HG02840 (cell line): ENCODE measurements around the gene RASSF1.

Experiments
- ATAC-seq: cut with Tn5 transposase; IDR thresholded peaks from one replicate; pipeline ENCODE4 v1.9.1; 2021; ENCODE audit warnings: mild to moderate bottlenecking, moderate library complexity, moderate number of reproducible peaks; ENCODE audit not compliant: unreplicated experiment, low FRiP score

RASSF1 gene

DNA sequence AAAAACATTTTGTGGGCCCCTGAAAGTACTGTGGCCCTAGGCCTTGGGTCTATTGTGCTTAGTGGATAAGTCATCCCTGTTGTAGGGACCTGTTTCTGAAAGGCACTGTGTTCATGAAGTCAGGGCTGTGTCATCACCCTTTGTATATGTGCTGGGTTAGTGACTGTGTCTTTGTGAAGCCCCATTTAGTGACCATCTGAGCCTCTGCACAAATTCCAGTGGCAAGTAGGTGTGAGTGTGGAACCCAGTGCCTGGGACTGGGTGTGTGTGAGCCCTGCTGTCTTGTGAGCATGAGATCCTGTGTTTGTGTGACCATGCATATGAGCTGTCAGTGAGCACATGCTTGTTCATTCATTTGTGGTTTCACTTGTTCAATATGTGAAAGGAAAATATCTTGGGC, 36.0 kb downstream of the RASSF1 start:
- no peak for ATAC-seq

DNA sequence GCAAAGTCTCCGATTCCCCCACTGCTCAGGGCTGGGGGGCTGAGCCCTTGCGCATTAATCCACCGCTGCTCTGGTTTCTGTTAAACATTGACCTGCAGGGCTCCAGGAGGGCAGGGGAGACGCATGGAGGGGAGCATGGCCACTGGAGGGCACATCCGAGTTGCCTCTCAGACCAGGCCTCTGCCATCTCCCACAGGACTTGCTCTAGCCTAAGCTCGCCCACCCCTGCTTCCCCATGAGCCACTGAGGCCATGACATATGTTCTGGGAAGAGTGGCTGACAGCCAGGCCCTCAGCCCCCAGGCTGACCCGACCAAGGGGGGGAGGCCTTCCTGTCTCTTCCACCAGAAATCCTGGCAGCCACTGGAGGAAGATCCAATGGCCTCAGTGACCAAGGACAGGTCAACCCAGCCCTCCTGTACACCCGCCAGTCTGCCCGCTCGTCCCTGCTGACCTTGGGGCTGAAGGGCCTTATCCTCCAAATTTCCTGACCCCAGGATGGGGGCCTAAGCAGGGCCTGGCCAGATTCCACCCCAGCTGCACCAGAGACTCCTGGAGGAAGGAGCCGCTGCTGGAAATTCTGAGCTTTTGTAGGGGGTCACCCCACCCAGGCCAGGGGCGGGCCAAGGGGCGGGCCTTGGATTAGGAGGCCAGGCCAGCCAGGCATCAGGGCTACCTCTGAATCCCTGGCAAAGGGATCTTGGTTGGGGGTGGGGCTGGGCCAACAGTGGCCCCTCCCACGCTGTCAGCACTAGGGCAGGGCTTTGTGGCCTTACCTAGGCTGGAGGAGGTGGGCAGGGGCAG, 37.4 kb downstream of the RASSF1 start, which contains the start of gene HYAL1:
Gene HYAL1 (minus strand): TSS at position 562 of the 803 bp plus-strand sequence. CDS start 618 bp downstream, outside the sequence.
- no peak for ATAC-seq

DNA sequence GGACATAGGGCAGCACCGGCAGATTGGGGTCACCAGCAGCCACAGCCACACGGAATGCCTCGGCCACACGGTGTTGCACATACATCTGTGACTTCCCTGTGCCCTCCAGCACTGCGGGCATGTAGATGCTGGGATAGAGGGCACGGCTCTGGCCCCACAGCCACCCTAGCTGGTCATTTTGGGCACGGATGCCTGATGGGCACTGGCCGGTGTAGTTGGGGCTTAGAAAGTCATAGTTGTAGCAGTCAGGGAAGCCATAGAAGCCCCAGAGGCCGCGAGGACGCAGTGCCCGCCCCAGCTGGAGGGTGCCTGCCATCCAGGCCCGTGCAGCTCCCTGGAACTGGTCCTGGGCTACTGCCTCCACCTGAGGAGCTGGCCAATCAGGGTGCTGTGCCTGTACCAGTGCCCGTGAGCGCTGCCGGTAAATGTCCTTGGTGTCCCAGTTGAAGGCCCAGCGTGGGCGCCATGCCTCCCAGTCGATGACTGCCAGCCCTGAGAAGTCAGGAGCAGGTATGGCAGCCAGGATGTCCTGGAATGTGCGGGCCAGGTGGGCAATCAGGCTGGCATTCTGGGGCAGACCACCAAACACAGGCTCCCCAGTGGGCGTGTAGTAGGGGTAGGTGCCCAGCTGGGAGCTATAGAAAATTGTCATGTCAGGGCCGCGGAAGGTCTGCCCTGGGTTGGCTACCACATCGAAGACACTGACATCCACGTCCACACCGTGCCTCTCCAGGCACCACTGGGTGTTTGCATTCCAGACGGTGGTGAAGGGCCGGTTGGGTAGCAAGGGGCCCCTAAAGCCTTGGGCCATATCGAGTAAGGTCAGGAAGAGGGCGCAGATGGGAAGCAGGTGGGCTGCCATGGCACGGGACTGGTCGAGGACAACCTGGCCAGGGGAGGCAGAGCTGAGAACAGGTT, 38.3 kb downstream of the RASSF1 start:
- ATAC-seq = no peak

DNA sequence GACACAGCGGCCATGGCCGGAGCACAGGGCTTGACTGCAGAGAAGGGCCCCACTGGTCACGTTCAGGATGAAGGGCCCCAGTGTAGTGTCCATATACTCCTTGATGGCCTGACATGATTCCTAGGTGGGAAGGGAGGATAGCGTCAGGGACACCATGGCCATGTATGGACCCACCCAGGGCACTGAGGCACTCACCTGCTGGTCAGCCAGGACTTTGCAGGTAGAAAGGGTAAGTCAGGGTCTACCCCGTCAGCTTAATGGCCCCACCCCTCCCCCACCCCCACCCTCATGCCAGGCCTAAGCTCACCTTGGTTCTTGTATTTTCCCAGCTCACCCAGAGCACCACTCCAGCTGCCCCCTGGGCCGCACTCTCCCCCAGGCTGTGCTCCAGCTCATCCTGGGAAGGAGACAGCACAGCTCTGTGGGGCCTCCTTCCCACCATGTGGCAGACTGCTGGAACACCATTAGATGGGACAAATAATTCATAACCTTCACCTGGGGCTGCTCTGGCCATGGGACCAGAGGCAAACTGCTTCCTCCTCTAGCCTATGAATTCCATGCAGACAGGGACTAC, 39.9 kb downstream of the RASSF1 start:
- no peak for ATAC-seq

DNA sequence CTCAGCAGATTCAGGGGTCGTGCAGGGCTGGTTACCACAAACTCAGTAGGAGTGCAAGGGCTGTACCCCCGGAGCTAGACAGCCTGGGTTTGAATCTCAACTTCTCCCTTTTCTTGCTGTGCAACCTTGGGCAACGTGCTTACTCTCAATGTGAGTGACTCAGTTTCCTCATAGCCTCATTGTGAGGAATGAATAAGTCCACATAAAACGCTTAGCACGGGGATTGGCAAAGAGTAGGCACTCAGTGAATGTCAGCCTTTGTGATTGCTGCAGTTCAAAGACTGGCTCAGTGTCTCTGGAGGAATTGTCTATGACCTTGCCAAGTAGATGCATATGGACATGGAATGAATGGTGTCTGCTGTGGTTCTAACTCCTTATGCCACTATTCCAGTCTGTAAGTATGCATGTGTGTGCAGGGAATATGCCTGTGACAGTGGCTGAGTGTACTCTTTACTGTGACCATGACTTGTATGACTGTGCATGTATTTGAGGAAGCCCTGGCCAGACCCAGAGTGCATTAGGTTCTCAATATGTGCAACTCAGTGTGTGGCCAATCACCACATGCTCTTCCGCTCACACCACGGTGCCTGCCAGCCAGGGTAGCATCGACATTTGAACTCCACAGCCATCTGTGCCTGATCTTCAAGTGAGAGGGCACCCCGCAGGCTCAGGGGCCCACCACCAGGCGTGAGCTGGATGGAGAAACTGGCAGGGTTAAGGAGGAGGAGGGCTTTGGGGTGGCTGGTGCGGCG, 40.5 kb downstream of the RASSF1 start:
- ATAC-seq = no peak

DNA sequence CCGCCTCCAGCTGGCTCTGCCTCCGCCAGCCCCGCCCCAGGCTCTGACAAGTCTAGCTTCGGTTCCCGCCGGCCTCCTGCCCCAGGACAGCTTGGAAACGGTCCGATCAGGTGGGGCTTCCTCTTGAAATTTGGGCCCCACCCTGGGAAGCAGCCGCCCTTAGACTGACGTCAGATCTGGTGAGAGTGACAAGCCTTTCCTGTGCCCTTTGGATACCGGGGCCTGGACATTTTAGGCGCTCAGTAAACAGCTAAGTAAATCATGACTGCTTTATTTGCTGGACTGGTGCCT, 41.1 kb downstream of the RASSF1 start:
- ATAC-seq = no peak

DNA sequence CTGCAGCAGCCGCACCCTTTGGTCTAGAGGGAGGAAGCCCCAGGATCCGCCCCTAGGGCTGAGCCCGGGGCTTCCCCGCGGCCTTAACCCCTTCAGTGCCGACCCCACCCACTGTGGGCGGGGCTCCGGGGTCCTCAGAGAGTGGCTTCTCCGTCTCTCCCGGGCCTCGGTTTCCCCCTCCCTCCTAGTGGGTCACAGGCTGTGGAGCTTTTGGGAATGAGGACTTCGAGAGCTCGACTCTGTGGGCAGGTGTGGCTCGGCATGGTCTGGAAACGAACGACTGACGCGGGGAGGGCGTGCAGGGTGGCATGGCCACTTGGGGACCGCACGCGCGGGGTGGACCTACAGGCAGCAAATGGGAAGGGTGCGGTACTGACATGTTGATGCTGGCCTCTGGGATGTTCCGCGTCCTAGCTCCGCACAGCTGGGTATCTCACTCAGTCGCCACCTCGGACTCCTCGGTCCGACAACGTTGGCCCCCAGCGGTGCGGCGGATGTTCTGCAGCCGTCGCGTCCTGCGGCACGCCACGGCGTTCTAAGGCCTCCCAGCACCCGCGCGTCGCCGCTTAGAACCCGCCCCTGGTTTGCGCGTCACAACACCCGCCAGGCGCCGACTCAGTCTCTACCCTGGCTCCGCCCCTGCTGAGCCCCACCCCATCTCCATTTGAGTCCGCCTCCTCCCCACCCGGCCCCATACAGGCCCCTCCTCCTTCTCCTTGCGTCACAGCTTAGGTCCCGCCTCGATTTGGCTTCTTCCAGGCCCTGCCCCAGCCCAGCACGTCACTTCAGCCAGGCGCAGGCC, 41.6 kb downstream of the RASSF1 start, which contains the start of the genes HYAL3 and NAA80:
Gene HYAL3 (minus strand): TSS at position 570 of the 802 bp plus-strand sequence. CDS start 3,803 bp downstream, outside the sequence.
Gene NAA80 (minus strand): TSS at position 570 of the 802 bp plus-strand sequence. CDS start 1,942 bp downstream, outside the sequence.
- ATAC-seq = peak; percentile 85

DNA sequence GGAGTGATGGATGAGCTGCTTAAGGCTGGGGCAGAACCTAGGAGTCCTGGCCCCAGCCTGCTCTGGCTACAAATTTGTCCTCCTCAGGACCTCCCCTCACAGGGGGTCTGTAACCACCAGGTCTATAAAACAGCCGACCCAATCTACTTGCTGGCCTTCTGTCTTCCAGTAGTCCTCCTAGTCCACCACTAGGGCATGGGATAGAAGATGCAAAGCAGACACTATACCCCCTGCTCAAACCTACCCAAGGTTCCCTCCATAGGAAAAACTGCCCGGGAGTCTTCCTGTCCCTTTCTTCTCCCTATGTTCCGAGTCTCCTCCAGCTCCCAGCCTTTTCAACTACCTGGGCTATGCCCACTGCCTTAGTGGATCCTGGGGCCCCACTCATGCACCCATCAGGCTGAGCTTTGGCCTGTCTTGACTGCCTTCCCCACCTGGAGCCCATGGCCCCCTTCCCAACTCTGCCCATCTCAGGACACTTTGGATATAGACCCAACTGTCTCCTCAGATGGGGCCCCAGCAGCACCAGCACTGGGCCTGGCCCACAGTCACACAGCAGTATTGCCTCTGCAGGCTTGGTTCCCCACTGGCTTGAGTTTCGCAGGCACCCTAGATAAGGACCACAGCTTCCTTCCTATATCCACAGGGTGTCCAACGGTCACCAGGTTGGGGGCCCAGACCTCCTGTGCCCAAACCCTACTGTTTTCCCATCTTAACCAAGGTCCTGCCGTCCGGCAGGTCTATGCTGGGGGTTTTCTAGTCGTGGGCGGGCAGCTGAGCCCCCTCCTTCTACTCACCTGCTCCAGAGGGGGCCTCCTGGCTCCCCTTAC, 42.5 kb downstream of the RASSF1 start:
- ATAC-seq = no peak

DNA sequence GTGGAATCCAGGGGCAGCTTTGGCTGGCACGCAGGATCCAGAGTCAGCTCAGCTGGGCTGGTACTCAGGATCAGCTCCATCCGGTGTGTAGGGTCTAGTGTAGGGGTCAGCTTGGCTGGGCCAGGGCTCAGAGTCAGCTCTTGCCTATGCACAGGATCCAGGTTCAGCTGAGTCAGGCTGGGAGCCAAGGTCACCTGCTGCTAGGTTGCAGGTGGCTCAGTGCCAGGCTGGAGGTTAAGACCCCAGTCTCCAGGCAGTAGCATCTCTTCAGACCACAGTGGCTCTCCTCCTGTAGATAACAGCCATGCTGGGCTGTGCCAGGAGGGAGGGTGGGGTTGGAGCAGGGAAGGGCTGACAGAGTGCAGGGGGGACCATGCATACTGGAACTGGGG, 43.3 kb downstream of the RASSF1 start:
- no peak for ATAC-seq

DNA sequence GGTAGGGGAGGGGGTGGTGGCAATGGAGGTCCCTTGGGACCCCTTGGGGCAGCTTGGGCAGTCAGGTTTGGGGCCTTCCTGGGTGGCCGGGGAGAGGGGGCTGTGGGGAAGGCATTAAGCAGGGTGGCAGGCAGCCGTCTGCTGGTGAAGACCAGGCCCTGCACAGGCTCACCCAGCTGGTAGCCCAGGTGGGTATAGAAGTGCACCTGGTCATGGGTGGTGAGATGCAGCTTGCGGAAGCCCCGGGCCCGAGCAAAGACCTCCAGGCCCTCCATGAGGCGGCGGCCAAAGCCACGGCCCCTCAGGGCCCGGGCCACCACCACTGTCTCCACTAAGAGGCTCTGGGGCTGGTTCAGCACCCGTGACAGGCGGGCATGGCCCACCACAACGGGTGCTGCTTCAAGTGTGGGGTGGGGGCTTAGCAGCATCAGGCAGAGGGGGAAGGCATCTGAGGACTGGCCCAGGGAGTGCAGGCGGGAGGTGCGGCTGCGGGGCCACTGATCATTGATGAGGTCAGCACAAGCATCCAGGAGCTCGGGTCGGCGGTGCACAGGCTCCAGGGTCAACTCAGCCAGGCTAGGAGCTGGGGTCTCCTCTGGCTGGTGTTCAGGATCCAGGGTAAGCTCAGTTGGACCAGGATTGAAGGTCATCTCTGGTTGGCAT, 43.8 kb downstream of the RASSF1 start:
- no peak for ATAC-seq

DNA sequence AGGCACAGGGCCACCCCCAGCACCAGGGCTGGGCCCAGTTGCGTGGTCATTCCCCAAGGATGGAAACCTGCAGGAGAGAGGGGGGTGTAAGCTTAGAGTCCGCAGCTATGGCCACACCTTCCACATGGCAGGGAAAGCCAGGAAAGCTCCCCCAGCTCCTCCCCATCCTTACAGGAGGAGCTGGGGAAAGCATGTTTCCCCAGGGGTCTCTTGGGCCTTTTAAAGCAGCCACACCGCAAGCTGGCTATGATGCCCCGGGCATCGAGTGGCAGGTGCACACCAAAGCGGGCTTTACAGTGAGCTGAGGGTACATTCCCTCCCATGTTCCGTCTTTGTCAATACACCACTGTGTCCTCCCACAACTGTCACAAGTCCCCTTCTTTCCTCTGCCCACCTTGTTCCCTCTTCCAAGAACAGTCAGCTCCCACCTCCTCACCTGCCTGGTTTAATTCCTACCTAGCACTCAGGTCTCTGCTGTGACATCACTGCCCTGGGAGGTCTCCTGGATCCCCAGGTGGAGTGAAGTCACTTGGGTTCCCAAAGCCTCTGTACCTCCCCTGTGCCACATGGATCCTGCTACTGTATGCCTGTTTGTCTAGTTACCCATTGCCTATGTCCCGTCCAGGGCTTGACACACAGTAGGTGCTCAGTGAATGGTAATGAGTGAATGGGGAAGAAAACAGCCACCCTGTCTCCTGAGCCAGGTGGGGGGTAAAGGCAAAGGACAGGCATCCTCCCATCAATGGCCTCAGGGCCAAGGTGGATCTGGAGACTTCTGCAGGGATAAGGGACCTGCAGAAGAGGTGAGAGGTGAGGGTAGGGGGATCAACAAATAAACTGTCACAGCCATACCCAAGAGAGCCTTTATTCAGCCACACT, 44.8 kb downstream of the RASSF1 start:
- ATAC-seq = no peak

DNA sequence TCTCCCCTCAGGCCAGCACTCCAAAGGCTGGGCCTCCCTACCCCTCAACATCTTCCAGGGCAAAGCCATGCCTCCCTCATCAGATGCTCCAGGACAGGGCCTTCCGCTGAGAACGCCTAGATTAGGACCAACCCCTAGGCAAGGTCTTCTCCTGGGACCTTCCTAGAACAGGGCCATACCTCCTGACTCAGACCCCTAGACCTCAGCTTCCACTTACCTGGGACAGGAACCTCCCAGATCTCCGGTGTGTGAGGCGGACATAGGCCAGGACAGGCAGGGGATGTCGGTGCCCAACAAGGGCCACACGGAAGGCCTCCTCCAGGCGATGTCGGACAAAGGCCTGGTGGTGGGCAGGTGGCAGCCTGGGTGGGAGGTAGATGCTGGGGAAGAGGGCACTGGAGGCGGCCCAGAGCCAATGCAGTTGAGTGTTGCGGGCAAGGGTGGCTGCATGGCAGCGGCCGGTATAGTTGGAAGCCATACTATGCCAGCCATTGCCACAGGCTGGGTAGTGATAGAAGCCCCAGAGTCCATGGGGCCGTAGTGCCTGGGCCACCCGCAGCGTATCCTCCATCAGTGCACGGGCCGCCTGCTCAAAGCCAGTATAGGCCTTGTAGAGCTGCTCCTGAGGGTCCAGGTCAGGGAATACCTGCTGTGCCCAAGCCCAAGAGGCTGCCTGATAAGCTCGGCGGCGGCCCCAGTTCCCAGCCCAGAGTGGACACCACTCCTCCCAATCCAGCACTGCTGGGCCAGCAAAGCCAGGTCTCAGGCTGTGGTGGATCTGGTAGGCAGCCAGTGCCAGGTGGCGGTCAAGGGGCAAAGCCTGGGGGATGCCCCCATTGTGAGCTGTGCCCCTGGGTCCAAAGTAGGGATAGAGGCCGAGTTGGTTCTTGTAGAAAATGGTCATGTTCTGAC, 45.9 kb downstream of the RASSF1 start:
- ATAC-seq = no peak

DNA sequence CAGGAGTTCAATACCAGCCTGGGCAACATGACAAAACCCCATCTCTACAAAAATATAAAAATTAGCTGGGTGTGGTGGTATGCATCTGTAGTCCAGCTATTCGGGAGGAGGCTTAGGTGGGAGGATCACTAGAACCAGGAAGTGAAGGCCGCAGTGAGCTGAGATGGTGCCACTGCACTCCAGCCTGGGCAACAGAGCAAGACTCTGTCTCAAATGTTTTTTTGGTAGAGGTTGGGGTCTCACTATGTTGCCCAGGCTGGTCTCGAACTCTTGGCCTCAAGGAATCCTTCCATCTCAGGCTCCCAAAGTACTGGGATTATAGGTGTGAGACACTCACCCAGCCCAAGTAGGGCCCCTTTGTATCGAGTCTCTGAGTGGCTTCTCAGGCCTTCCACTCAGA, 46.5 kb downstream of the RASSF1 start:
- no peak for ATAC-seq

DNA sequence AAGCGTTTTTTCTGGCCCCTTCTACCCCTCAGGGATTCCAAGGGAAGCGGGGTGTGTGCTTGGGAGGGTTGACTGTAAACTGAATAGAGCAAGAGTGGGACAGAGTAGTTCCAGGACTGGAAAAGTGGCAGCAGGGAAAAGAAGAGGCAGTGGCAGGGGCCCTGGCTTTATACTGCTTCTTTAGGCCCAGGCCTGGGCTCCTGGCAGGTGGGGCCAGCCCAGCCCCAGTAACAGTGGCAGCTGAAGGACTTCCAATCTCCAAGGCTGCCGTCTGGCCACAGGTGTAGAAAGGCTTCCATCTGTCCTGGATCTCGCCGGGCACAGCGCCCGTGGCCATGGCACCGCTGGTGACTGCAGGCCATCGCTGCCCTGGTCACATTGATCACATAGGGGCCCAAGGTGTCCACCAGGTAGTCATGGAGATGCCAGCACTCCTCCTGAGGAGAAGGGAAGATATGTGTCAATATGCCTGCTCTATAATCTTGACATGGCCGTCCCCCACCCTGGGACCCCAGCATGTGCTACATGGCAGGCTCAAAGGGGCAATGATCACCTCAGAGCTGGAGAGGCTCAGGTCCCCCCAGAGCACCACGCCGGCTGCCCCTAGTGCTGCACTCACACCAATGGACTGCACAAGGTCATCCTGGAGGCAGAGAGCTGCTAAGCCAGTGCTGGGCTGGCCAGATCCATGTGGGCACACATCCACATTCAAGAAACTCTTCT, 47.4 kb downstream of the RASSF1 start:
- ATAC-seq = no peak
